ENCODE measurements around the gene TSPAN18.

Gene TSPAN18

GRCh38 chr11:44814881-44815592 lies 88.3 kb downstream of the TSPAN18 start:
- Histone ChIP-seq H3K4me3 (ENCODE audit: low read length) (no peak overlapping the region), H4K20me1 (ENCODE audit: insufficient read depth, low read length) (no peaks in the 10 kb centered on the region)
- no peak for TF ChIP-seq CTCF (IDR thresholded peaks at IDR 0.05; ENCODE audit: low read length)
- TF ChIP-seq EZH2 (optimal IDR thresholded peaks at IDR 0.05; ENCODE audit: low read depth, low read length) = no peak
- TF ChIP-seq EZH2phosphoT487 (IDR thresholded peaks at IDR 0.05; ENCODE audit: low read length) = no peak

DNA sequence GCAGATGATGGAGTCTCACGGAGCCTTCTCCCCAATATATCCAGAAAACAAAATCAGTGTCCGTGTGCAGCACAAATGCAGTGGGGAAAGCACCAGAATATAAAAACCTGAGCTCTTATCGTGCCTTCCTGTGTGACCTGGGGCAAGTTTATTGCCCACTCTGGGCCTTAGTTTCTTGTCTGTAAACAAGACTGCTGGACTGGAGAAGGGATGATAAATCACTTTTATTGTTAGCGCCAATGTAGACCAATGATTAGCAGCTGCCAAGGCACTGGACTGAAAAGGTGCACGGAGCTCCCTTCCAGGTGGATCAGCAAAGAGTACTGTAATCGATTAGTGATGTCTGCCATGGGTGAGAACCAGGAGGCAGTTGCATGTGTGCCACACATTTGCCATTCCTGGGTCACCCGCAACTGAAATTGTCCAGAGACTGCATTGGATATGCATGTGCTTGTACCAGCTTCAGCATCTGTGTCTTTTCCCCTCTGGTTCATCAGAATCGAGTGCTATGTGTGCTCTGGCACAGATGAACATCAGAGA lies 89.2 kb downstream of the TSPAN18 start:
- no peak for DNase-seq
- no peaks in the 10 kb centered on the region for H3K36me3 ChIP-seq (replicated peaks; ENCODE audit: insufficient read depth, low read length)
- H3K79me2 ChIP-seq (ENCODE audit: low read length) = no peaks in the 10 kb centered on the region
- no peaks in the 10 kb centered on the region for H3F3A ChIP-seq (ENCODE audit: insufficient read depth, low read length)
- no peaks in the 10 kb centered on the region for H3K4me1 ChIP-seq (ENCODE audit: low read length)
- TF ChIP-seq CTCF (IDR thresholded peaks at IDR 0.05; ENCODE audit: low read length) (no peak), EZH2 (optimal IDR thresholded peaks at IDR 0.05; ENCODE audit: low read depth, low read length) (no peak), EZH2phosphoT487 (IDR thresholded peaks at IDR 0.05; ENCODE audit: low read length) (no peak)
- no peak overlapping the region for H3K27ac ChIP-seq (ENCODE audit: low read length)
- H3K4me2 ChIP-seq (ENCODE audit: low read depth, low read length) = no peak overlapping the region
- H3K9ac ChIP-seq (ENCODE audit: low read length) = no peak overlapping the region
- no peaks in the 10 kb centered on the region for H3K9me2 ChIP-seq (replicated peaks; ENCODE audit: insufficient read depth, low read length)
- no peak overlapping the region for H3K4me3 ChIP-seq (ENCODE audit: low read length)
- no peaks in the 10 kb centered on the region for H4K20me1 ChIP-seq (ENCODE audit: insufficient read depth, low read length)
- H3K9me3 ChIP-seq (replicated peaks; ENCODE audit: insufficient read depth, low read length) = no peaks in the 10 kb centered on the region
- H3K27me3 ChIP-seq (replicated peaks; ENCODE audit: insufficient read depth, low read length) = no peaks in the 10 kb centered on the region
- no peak overlapping the region for H2AFZ ChIP-seq (ENCODE audit: low read length)

More at GRCh38 chr11:44814881-44815592, 88.3 kb downstream of the TSPAN18 start:
- no peak overlapping the region for H3K4me2 ChIP-seq (ENCODE audit: low read depth, low read length)
- no peaks in the 10 kb centered on the region for H3K4me1 ChIP-seq (ENCODE audit: low read length)
- no peaks in the 10 kb centered on the region for H3K36me3 ChIP-seq (replicated peaks; ENCODE audit: insufficient read depth, low read length)
- H3K9me3 ChIP-seq (replicated peaks; ENCODE audit: insufficient read depth, low read length) = no peaks in the 10 kb centered on the region
- H3K27ac ChIP-seq (ENCODE audit: low read length) = no peak overlapping the region
- H3K79me2 ChIP-seq (ENCODE audit: low read length) = no peaks in the 10 kb centered on the region
- H3K27me3 ChIP-seq (replicated peaks; ENCODE audit: insufficient read depth, low read length) = no peaks in the 10 kb centered on the region
- no peak overlapping the region for H2AFZ ChIP-seq (ENCODE audit: low read length)
- H3K9me2 ChIP-seq (replicated peaks; ENCODE audit: insufficient read depth, low read length) = no peaks in the 10 kb centered on the region
- no peak for DNase-seq
- H3F3A ChIP-seq (ENCODE audit: insufficient read depth, low read length) = no peaks in the 10 kb centered on the region
- no peak overlapping the region for H3K9ac ChIP-seq (ENCODE audit: low read length)

- H3K9ac ChIP-seq (ENCODE audit: low read length) = no peak overlapping the region
- H3K27ac ChIP-seq (ENCODE audit: low read length) = no peak overlapping the region
- H3K27me3 ChIP-seq (replicated peaks; ENCODE audit: insufficient read depth, low read length) = no peaks in the 10 kb centered on the region
Measured at GRCh38 chr11:44816761-44817160, 90.0 kb downstream of the TSPAN18 start.

More at GRCh38 chr11:44816761-44817160, 90.0 kb downstream of the TSPAN18 start:
- no peaks in the 10 kb centered on the region for H4K20me1 ChIP-seq (ENCODE audit: insufficient read depth, low read length)
- DNase-seq = no peak
- no peaks in the 10 kb centered on the region for H3K36me3 ChIP-seq (replicated peaks; ENCODE audit: insufficient read depth, low read length)
- no peak overlapping the region for H2AFZ ChIP-seq (ENCODE audit: low read length)
- H3K4me1 ChIP-seq (ENCODE audit: low read length) = no peaks in the 10 kb centered on the region
- TF ChIP-seq EZH2phosphoT487 (IDR thresholded peaks at IDR 0.05; ENCODE audit: low read length) (no peak), CTCF (IDR thresholded peaks at IDR 0.05; ENCODE audit: low read length) (no peak), EZH2 (optimal IDR thresholded peaks at IDR 0.05; ENCODE audit: low read depth, low read length) (no peak)
- no peaks in the 10 kb centered on the region for H3K9me3 ChIP-seq (replicated peaks; ENCODE audit: insufficient read depth, low read length)
- no peaks in the 10 kb centered on the region for H3K9me2 ChIP-seq (replicated peaks; ENCODE audit: insufficient read depth, low read length)
- H3K4me2 ChIP-seq (ENCODE audit: low read depth, low read length) = no peak overlapping the region
- no peak overlapping the region for H3K4me3 ChIP-seq (ENCODE audit: low read length)
- H3K79me2 ChIP-seq (ENCODE audit: low read length) = no peaks in the 10 kb centered on the region
- no peaks in the 10 kb centered on the region for H3F3A ChIP-seq (ENCODE audit: insufficient read depth, low read length)
